Measurements from ENCODE around the gene FBXO21. TPM values are rescaled to one million over a fixed set of nuclear protein-coding genes. Genes with fewer than 3 reads are reported as not detected.

The FBXO21 gene
- total and polyA plus RNA-seq, 2 of the 4 experiments (the other 2 are of a cell fraction) = 43.6 to 56.6 TPM

DNA sequence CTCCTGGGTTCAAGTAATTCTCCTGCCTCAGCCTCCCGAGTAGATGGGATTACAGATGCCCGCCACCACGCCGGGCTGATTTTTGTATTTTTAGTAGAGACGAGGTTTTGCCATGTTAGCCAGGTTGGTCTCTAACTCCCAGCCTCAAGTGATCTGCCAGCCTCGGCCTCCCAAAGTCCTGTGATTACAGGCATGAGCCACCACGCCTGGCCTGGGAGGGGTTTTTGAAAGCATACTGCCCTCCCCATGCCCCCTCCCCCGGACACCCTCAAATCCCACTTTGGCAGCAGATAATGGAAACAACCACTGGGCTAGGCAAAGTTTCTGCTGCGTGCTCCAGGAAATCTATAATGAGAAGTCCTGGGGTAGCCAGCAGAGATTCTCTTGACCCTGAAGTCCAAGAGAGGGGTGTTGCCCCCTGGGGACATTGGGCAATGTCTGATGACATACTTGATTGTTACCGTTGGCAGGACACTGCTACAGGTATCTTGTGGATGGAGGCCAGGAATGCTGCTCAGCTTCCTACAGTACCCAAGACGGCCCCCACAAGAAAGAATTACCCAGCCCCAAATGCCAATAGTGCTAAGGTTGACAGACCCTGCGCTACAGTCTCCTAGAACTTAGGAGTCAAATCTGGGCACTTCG is 18.7 kb upstream of the FBXO21 start:
- no peak overlapping the region for H3K18ac ChIP-seq (ENCODE audit: low read depth, low read length)
- H3K27me3 ChIP-seq (ENCODE audit: control insufficient read depth, insufficient read depth, low read length) = peaks cover 9% of the 10 kb centered on the region; the same call in 1 of the 2 replicates
- no peak overlapping the region for H2BK120ac ChIP-seq (ENCODE audit: low read depth, low read length)
- no peak overlapping the region for H3K27ac ChIP-seq (ENCODE audit: insufficient read depth, low read length)
- H3K36me3 ChIP-seq (ENCODE audit: control insufficient read depth, insufficient read depth, low read length) = no peaks in the 10 kb centered on the region
- no peak overlapping the region for H3K14ac ChIP-seq (replicated peaks; ENCODE audit: low read depth, low read length)
- ChIA-PET POLR2A (ENCODE audit: unreplicated experiment) (no interaction called here), CTCF (interaction anchor here (0.6 to 0.7 kb wide), 2 partner anchors 20 to 329 kb away, joined by 4 to 5 read pairs; no protein-coding TSS in a partner anchor)
- H3K4me2 ChIP-seq (ENCODE audit: low read depth, low read length) = no peak overlapping the region
- dilution Hi-C loops (cut with HindIII; ENCODE audit: low sequenced_read_pairs, unreplicated experiment) = no loop called here
- no peak overlapping the region for H3K4me3 ChIP-seq (ENCODE audit: insufficient read depth, low read depth, low read length)
- H4K5ac ChIP-seq (ENCODE audit: low read depth, low read length) = no peak overlapping the region
- no peak overlapping the region for H3K23ac ChIP-seq (ENCODE audit: low read depth, low read length)
- H3K9me1 ChIP-seq (ENCODE audit: insufficient read depth, low read length) = no peaks in the 10 kb centered on the region
- no peak overlapping the region for H2AK5ac ChIP-seq (ENCODE audit: low read depth, low read length)
- H3K9me3 ChIP-seq (ENCODE audit: control insufficient read depth, insufficient read depth, low read length) = no peaks in the 10 kb centered on the region
- H3K56ac ChIP-seq (ENCODE audit: extremely low read depth, insufficient read depth, low read length) = no peak overlapping the region
- BruUV-seq (replicated peaks) = no TSS peak
- intact Hi-C loops (cut with micrococcal nuclease) = no loop called here
- no peak overlapping the region for H4K91ac ChIP-seq (ENCODE audit: insufficient read depth, low read depth, low read length)
- no peak for DNase-seq
- no peak for ATAC-seq (ENCODE audit: low read depth)
- no peak overlapping the region for H3K4ac ChIP-seq (ENCODE audit: low read depth, low read length)
- H2BK5ac ChIP-seq (ENCODE audit: low read depth, low read length, poor library complexity, severe bottlenecking) = no peak overlapping the region
- H4K8ac ChIP-seq (ENCODE audit: low read depth in 2 of 2, low read length in 2 of 2) = no peak overlapping the region
- no peak overlapping the region for H2AFZ ChIP-seq (replicated peaks; ENCODE audit: low read length, poor library complexity)
- no peaks in the 10 kb centered on the region for H3K4me1 ChIP-seq (ENCODE audit: control insufficient read depth, insufficient read depth, low read length)
- no peak overlapping the region for H2BK15ac ChIP-seq (ENCODE audit: low read depth, low read length)
- H2AK9ac ChIP-seq (replicated peaks; ENCODE audit: low read depth, low read length, poor library complexity) = no peak overlapping the region
- WGBS, 2 experiments (ENCODE audit: extremely low coverage in 2 of 2, insufficient read length in 1 of 2) = 76% methylated on average over 3 of the region's 13 CpGs; no CpG with 5 or more reads in 1 of the 2 experiments
- H3K79me1 ChIP-seq (ENCODE audit: low read depth in 1 of 2, low read length in 2 of 2) = no peaks in the 10 kb centered on the region
- in situ Hi-C loops (cut with MboI; ENCODE audit: low sequenced_read_pairs) = no loop called here
- no peak overlapping the region for H2BK20ac ChIP-seq (ENCODE audit: low read depth, low read length)
- H4K20me1 ChIP-seq (ENCODE audit: insufficient read depth, low read length) = no peaks in the 10 kb centered on the region
- H3K9ac ChIP-seq (ENCODE audit: low read depth, low read length) = no peak overlapping the region
- TF ChIP-seq USF2 (IDR thresholded peaks at IDR 0.05; ENCODE audit: low read depth, low read length) (no peak), RAD21 (IDR thresholded peaks at IDR 0.05; ENCODE audit: low read length) (no peak), CTCF (conservative IDR thresholded peaks at IDR 0.05; ENCODE audit: low read depth, low read length) (no peak), CEBPB (IDR thresholded peaks at IDR 0.05; ENCODE audit: low read depth, low read length) (no peak), MAFK (IDR thresholded peaks at IDR 0.05; ENCODE audit: low read depth, low read length) (no peak)
